ENCODE measurements around the gene MAP3K5.
A peak's percentile ranks its signal among the peaks of the same experiment; 100 is the strongest.

Gene MAP3K5

GRCh38 chr6:136579800-136580199 is 212.5 kb downstream of the MAP3K5 start:
- no peak for DNase-seq (ENCODE audit: low spot score)

DNA sequence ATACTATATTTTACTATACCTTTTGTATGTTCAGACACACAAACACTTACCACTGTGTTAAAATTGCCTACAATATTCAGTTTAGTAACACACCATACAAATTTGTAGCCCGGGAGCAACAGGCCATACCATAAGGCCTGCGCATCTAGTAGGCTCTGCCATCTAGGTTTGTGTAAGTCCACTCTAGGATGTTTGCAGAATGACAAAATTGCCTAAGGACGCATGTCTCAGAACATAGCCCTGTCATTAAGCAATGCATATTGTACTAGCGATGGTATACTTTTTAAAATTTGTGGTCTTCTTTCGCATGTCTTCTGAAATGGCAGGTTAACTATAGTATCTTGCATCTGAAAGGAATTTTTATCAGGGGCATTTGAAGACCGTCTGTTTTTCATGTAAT is 215.5 kb downstream of the MAP3K5 start:
- no peak for DNase-seq (ENCODE audit: low spot score)

DNA sequence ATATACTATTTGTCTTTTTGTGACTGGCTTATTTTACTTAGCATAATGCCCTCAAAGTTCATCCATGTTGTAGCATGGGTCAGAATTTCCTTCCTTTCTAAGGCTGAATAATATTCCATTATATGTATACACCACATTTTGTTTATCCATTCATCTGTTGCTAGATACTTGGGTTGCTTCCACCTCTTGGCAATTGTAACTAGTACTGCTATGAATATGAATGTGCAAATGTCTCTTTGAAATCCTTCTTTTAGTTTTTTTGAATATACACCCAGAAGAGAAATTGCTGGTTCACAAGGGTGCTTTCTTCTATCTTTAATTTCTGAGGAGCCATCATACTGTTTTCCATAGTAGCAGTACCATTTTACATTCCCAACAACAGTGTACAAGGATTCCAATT is 220.8 kb downstream of the MAP3K5 start:
- no peak for DNase-seq (ENCODE audit: low spot score)

DNA sequence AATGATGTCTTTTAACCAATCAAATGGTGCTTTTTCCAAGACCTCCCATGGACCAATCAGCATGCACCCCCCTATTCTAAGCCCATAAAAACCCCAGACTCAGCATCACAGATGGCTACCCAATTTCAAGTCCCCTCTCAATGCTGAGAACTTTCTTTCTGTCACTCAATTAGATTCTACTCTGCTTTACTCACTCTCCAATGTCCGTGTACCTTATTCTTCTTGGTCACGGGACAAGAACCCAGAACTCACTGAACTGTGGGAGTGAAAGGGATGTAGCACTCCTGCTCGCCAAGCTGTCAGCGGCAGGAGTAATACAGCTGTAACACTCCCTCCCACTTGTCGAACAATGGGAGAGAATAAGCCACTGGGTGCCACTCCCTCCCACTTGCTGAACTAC is 221.2 kb downstream of the MAP3K5 start:
- DNase-seq (ENCODE audit: low spot score), result no peak

GRCh38 chr6:136568129-136568528 is 224.1 kb downstream of the MAP3K5 start:
- no peak for DNase-seq (ENCODE audit: low spot score)

DNA sequence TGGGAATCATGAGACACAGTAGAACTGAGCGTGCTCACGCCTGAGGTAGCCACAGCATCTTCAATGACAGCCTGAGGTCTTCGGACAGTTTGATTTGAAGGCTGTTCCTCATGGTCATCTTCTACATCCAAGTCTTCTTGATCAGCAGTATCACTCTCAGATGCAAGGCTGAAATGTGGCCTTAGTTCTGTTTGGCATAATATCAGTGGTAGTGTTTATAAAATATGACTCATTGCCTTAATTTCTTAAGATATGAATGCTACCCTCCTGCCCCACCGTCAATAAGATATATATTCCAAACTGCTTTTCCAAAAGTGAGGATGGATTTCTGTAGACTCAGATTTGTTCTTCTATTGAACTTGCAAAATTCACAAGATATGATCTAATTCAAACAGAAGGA is 224.6 kb downstream of the MAP3K5 start:
- no peak for DNase-seq (ENCODE audit: low spot score)

GRCh38 chr6:136566851-136567250 is 225.4 kb downstream of the MAP3K5 start:
- DNase-seq (ENCODE audit: low spot score), result no peak

DNA sequence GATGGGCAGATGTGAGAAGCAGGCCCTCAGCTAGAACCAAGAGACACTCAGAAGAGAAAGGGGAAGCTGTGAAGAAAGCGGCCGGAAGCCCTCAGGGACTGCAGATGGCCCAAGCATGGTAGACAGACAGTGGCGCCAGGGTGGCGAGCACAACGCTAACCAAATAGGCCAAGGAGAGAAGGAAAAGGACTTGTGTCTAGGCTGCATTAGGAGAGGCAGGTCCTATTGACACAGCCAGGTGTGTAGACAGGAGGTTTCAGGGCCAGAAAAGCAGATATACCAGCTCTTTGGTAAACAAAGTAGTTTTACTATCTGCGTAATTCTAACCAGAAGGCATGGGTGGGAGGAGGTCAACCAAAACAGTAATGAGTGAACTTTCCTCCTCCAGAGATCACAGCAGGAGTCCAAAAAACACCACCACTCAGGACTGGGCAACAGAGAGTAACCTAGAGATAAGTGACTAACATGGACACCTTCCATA is 226.2 kb downstream of the MAP3K5 start:
- no peak for DNase-seq (ENCODE audit: low spot score)

DNA sequence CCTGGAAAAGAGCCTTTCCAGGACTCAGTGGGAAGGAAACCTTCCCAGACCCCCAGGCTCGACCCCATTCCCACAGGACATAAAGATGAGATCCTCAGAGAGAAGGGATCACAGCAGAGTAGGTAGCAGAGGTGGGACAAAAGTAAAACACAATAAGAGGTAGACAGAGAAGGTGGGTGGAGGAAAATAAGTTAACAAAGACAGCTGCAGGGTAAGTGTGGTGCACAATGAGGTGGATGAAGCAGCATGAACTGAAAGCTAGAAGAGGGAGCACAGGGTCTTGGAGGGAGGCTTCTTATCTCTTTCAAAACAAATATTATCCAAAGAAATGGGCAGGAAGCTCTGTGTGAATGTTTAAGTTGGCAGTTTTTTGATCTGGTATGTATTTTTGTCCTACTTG is 228.1 kb downstream of the MAP3K5 start:
- DNase-seq (ENCODE audit: low spot score), result no peak

DNA sequence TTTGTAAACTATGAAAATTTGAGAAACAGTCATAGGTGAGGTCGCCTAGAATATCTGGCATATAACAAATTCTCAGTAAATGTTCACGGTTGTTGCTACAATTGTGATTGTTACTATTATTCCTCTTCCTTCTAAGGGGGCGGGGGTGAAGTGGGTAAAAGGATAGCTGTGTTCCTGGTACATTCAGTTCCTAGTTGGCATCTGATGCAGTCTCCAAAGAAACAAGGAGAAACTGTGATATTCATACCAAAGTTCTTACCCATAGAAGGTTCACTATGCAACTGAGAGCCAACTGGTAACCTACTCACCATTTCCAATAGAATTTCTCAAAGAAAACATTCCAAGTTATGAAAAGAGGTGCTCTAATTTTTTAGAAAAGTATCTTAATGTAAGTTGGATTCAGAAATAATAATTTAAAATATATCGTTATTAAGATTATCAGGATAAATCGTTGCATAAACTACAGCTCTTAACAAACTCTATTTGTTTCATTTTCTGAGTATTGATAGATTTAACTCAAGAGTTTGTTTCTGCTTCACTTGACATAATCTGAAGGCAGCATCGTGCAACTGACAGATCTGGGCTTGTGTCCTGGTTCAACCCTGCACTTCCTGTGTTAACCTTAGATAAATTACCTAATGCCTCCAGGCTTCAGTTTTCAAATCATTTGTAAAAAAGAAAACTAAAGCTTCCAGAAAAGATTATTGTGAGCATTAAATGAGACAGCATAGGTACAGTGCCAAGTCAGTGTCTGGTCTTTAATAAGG is 228.7 kb downstream of the MAP3K5 start:
- DNase-seq (ENCODE audit: low spot score), result no peak

GRCh38 chr6:136562211-136562610 is 230.1 kb downstream of the MAP3K5 start:
- no peak for DNase-seq (ENCODE audit: low spot score)

GRCh38 chr6:136553166-136553787 is 239.0 kb downstream of the MAP3K5 start:
- DNase-seq (ENCODE audit: low spot score), result no peak

GRCh38 chr6:136552054-136552453 is 240.2 kb downstream of the MAP3K5 start:
- DNase-seq (ENCODE audit: low spot score), result no peak

DNA sequence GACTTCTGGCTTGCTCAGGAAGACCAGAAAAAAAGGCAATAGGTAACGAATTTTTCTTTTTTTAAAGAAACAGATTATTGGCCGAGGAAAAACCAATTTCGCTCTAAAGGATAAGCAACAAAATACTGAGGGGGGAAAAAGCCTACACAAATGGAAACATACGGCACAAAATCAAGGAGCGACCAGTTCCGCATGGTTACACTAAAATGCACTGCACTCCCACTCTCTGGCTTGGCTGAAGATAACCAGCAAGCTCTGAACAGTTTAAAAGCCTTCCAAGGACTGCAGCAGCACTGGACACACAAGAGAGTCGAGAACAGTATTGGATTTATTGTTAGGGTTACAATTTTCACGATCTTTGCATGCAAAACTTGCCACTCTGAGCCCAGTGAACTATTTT is 241.2 kb downstream of the MAP3K5 start:
- no peak for DNase-seq (ENCODE audit: low spot score)

GRCh38 chr6:136550330-136551071 is 241.8 kb downstream of the MAP3K5 start, which contains the start of gene MAP7:
Gene MAP7, minus strand, starts transcription at chr6:136550422. Its CDS starts 14 bp downstream, at chr6:136550408.
- peak; percentile 68 for DNase-seq (ENCODE audit: low spot score)

DNA sequence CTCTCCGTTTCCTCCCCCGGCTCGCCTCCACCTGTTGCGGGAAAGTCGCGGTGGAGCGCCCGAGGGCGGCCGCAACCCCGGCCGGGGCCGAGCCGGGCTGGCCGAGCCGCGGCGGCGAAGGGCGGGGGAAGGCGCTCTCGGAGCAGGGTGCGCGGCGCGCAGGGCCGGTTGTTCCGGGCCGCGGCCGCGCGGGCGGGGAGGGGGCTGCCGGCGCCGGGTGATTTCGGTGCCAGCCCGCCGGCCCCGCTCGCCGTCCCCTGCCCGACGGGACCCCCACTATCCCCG is 242.3 kb downstream of the MAP3K5 start:
- DNase-seq (ENCODE audit: low spot score), result no peak

DNA sequence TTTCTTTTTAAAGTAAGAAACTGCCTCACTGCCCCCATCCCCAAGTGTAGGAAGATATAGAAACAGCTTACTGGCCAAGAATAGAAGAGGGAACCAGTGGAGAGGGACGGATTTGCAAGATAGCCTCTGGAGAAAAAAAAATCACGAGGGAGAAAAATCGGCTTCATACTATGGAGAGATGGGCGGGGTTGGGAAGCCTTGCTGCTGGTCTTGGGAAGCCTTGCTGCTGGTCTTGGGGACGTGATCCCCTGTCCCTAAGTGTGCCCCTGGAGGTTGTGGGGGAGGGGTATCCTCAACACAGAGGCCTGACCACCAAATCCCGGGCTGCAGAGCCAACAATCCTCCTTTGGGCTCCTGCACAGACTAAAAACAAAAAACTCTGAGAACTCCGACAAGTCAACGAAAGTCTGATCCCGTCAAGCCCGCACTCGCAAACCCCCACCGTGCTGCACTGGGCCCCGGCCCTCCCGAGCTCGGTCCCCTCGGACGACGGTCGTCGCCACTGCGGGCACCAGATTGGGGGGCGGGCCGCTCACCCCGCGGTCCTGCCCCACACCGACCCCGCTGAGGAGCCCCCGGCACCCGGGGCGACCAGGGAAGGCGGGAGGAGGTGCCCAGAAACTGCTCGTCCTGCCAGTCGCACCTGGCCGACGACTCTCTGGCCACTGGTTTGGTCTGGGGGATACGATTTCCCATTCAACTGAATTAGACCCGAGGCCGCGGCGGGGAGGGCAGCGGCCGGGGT is 242.8 kb downstream of the MAP3K5 start:
- DNase-seq (ENCODE audit: low spot score), result no peak

GRCh38 chr6:136548582-136549299 is 243.5 kb downstream of the MAP3K5 start:
- no peak for DNase-seq (ENCODE audit: low spot score)

- DNase-seq (ENCODE audit: low spot score), result no peak
Measured at GRCh38 chr6:136547871-136548270, 244.4 kb downstream of the MAP3K5 start.

DNA sequence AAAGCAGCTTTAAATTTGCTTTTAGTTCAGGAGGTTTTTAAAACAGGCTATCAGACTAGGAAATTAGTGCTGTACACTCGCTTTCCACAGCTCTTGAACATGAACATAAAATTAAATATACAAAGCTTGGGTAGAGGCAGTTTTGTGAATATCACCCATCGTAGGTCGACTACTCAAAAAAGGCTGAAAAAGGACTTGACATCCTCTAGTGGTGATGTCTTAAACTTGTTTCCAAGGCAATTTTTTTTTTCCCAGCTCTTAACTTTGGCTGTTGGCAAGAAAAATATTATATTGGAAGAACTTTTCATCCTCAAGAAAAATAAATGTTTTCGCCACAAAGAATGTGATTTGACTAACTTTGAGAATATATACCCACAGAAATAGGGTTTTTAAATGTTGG is 244.9 kb downstream of the MAP3K5 start:
- no peak for DNase-seq (ENCODE audit: low spot score)

DNA sequence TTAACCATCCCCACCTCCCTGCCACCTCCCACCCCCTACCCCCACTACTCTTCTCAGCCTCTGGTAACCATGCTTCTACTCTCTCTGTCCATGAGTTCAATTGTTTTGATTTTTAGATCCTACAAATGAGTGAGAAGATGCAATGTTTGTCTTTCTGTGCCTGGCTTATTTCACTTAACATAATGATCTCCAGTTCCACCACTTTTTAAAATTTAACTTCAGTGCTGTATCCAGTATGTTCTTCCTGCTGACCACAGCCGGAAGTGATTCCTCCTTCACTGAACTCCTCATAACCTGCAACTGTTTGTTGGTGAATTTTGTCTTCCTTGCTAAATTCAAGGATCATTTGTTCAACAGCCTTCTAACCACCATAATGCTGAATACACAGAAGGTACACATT is 245.9 kb downstream of the MAP3K5 start:
- DNase-seq (ENCODE audit: low spot score), result no peak

DNA sequence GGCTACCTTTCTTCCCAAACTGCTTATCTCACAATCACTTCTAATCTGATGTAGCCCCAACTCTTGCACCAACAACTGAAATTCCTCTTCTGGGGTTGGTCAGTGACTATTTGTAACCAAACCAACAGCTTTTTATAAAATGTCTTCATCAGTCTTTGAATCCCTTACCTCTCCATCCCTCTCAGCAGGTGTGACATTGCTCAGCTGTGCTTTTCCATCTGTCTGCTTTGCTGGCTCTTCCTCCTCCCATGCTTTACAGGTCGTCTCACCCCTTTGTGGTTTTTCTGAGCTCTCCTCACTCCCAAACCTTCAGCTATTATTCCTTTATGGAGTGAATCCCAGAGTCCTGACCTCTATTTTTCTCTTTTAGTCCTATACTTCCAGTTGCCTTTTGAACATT is 248.0 kb downstream of the MAP3K5 start:
- no peak for DNase-seq (ENCODE audit: low spot score)

All from left forelimb (tissue), 1 donor.